ENCODE data around the gene WASHC2A.
"Not testable (repeated sequence)": the region's sequence is repeated elsewhere in the genome, so short reads cannot be mapped to it uniquely, and the experiment has no call there.

Gene WASHC2A

GRCh38 chr10:50152792-50153272 is 85.1 kb downstream of the WASHC2A start:
- DNase-seq (ENCODE audit: low read depth, low spot score): no peak

GRCh38 chr10:50157868-50158267 is 90.1 kb downstream of the WASHC2A start:
- not testable (repeated sequence) for DNase-seq (ENCODE audit: low read depth, low spot score)

GRCh38 chr10:50159856-50160255 is 92.1 kb downstream of the WASHC2A start:
- not testable (repeated sequence) for DNase-seq (ENCODE audit: low read depth, low spot score)

GRCh38 chr10:50165038-50165437 is 97.3 kb downstream of the WASHC2A start:
- not testable (repeated sequence) for DNase-seq (ENCODE audit: low read depth, low spot score)

GRCh38 chr10:50167833-50168232 is 100.1 kb downstream of the WASHC2A start:
- DNase-seq (ENCODE audit: low read depth, low spot score): not testable (repeated sequence)

- peak; percentile 27 for DNase-seq (ENCODE audit: low read depth, low spot score)
These were observed 101.8 kb downstream of the WASHC2A start for GRCh38 chr10:50169506-50169905.

- not testable (repeated sequence) for DNase-seq (ENCODE audit: low read depth, low spot score)
These were observed 107.2 kb downstream of the WASHC2A start for GRCh38 chr10:50174788-50175525.

Measured in brain pericyte (primary cell).